GM19467 (cell line): Measurements from ENCODE around the gene C14orf119.

Experiments used
- ATAC-seq: cut with Tn5 transposase; IDR thresholded peaks from one replicate; pipeline ENCODE4 v1.9.1; 2021; ENCODE audit warnings: mild to moderate bottlenecking, moderate library complexity; ENCODE audit not compliant: unreplicated experiment

Gene C14orf119

GRCh38 chr14:23095196-23096108 is at the start of gene C14orf119:
C14orf119 (plus strand) TSS chr14:23095505; CDS start chr14:23097659, 2,154 bp downstream.
- peak; percentile 90 for ATAC-seq

GRCh38 chr14:23047034-23047634 is 48.2 kb upstream of the C14orf119 start:
- no peak for ATAC-seq

- no peak for ATAC-seq
Observed at GRCh38 chr14:23047751-23048693, 47.3 kb upstream of the C14orf119 start.

DNA sequence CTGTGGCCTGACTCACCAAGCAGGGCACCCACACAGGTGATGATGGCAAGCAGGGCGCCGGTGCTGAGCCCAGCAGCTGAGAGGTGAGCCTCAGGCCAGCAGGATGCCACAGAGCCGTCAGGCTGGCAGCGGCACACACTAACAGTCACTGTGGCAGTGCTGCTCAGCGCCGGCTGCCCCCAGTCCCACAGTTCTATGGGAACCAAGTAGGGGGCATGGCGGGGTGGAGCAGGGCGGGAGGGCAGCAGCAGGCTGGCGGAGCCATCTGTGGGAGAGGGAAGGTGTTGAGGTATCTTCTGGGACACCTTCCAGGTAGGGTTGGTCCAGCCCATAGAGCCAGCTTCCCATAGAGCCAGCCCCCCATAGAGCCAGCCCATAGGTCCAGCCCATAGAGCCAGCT is 46.3 kb upstream of the C14orf119 start:
- no peak for ATAC-seq

DNA sequence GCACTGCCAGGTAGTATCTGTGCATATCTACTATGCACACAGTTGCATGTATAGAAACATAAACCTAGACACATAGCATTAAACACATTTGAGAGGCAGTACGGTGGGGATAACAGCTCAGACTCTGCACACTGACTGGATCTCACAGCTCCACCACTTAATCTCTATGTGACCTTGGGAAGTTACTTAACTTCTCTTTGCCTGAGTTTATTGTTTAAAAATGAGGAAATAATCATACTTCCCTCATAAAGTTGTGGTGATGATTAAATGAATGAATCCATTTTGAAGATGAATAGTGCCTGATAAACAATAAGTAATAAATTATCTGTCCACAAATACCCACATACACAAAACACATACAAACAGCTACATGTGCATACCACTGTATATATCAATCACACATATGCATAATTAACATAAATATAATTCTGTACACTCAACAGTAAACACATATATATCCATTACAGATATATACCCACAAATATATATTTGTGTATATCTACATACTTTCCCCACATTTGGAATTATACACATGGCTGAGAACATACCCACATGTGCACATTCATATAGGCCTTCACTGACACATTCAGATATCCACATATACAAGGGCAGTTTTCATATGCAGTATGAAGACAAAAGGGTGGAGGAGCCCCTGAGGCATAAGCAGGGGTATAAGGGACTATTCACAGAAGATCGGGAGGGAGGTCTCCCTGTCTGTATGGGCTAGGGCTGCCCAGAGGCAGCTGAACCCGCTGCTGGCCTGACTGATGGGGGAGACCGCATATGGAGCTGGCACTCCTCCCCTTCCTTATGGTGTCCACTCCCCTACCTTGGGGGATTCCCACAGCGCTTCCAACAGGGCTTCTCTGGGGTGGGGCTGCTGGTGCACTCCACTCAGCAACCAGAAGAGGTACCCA is 43.9 kb upstream of the C14orf119 start:
- no peak for ATAC-seq

GRCh38 chr14:23052182-23052623 is 43.1 kb upstream of the C14orf119 start:
- no peak for ATAC-seq

GRCh38 chr14:23052671-23053070 is 42.6 kb upstream of the C14orf119 start:
- ATAC-seq: no peak

- no peak for ATAC-seq
Observed at GRCh38 chr14:23053426-23053825, 41.9 kb upstream of the C14orf119 start.

GRCh38 chr14:23054000-23054811 is 41.1 kb upstream of the C14orf119 start:
- ATAC-seq: no peak

DNA sequence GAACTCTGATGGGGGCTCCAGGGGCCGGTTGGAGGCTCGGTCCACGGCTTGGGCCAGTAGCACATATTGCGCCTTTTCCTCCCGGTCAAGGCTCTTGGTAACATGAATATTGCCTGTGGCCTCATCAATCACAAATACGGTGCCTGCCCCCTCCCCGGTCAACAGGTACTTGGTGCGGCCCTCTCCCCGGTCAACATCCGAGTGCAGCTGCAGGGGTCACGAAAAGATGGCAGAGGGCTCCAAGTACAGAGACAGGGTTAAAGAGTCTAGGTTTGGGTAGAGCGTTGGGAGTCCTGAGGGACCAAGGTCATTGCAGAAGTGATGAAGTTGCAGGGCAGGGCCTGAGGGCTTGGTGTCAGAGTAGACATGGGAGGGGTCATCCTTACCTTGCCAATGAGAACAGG is 40.2 kb upstream of the C14orf119 start:
- no peak for ATAC-seq

GRCh38 chr14:23055621-23056144 is 39.6 kb upstream of the C14orf119 start:
- ATAC-seq: no peak

DNA sequence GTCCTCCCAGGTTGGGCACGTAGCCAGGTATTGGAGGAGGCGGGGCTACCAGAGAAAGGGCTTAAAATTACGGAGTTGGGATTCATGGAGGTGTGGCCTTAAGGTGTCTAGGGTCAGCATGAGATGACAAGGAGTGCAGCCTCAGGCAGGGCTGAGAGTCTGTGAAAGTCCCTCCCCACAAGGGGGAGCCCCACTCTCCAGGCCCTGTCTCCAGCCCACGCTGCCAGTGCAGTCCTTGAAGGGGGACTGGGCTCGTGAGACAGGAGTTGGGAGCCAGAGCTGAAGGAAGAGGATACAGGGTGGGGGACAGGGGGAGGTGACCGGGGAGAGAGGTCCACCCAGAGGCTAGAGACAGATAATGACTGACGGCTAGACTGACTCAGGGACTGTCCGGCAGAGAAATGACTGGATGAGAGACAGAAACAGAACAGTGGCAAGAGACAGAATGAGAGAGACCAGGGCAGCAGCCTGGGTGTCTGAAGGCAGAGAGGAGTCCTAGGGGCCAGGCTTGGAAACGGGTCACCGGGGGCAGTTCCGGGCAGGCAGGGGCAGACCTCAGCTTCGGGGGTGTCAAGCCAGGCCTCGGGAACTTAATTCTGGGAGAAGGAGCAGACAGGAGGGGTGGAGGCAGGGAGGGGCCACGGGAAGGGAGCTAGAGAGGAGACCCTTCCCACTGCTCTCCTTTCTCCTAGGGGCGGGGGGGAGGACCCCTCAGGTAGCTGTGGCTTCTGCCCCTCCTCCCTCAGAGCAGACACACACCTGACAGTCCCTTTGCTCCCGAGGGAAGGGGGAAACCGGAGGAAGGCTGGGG is 39.0 kb upstream of the C14orf119 start:
- peak; percentile 51 for ATAC-seq

DNA sequence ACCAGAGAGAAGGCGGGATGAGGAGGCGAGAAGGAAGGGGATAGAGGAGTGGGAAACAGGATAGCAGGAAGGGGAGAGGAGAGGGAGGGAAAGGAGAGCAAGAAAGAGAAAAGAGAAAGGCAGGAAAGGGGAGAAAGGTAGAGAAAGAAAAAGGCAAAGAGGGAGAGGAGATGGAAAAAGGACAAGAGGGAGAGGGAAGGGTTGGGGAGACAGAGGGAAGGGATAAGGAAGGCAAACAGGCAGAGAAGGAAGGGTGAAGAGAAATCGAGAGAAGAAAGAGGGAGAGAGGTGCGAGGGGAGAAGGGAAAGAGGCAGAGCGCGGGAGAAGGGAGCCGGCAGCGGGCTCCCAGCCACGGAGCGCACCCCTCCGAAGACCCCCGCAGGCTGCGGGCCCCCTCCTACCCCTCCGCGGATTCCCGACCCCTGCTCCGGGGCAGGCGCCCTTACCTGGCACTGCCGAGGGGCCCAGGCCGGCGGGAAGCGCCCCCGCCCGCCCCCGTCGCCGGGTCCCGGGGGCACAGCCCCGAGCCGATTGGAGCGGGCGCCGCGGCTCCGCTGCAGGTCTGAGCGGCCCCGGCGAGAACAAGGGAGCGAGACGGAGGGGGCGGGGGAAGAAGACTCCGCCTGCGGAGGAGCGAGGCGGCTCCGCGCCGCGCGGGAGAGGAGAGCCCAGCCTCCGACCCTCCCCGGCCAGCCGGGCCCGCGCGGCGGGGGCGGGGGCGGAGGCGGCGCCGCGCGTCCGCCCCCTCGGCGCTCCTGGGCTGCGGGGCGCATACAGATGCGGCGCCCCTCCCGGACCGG is 38.1 kb upstream of the C14orf119 start, which contains the start of gene CDH24:
Gene CDH24, minus strand, starts transcription at position 565 of the 801 bp plus-strand sequence. CDS start 1,787 bp downstream, outside the sequence.
- peak; percentile 40 for ATAC-seq

DNA sequence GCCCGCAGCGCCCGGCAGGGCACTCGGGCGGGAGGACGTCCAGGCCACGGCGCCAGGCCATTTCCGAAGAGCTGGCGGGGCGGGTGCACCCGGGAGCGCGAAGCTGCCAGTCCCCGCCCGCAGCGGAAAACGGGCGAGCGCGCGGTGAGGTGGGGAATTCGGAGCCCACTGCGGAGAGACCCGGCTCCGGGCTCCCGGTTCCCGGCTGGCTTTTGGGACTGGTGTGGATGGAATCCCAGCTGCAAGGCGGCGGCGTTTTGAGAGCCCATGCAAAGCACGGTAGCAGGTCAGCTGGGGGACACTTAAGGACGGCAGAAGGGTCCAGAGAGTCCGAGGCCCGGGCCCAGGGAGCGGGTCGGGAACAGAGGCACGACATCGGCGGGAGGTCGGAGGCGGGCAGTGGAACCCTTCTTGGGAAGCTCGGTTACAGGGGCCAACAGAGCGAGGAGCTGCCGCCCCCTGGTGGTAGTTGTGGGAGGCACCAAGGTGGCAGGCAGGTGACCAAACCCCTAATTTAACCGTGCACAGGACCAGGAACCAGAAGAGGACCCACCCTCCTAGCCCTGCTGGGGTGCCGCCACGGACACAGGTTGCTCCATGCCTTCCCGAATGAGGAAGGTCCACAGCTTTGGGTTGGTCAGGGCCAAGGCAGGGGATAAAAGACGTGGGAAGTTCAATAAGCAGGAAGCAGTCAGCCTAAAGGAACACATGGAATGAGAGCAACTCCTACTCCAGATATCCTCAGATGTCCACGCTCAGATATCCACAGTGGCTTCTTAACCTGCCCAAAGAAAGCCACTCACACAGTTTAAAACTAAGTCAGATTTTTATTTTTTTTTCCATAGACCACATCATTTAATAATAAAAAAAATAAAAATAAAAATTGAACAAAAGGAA is 37.3 kb upstream of the C14orf119 start:
- peak; percentile 60 for ATAC-seq

GRCh38 chr14:23058654-23059504 is 36.4 kb upstream of the C14orf119 start:
- no peak for ATAC-seq
